Ectodermal cell (in vitro differentiated cells): ENCODE measurements around the gene ADAMTSL4.

Source experiments
- H3K27ac ChIP-seq: 2 replicates; pipeline ENCODE4 v1.7.0; 2013; ENCODE audit warnings: mild to moderate bottlenecking, low read depth, low read length; ENCODE audit not compliant: insufficient read depth, poor library complexity, severe bottlenecking
- H3K27me3 ChIP-seq: 2 replicates; pipeline ENCODE4 v1.7.0; 2013; ENCODE audit warnings: mild to moderate bottlenecking, low read length; ENCODE audit not compliant: insufficient read depth, control insufficient read depth, poor library complexity, severe bottlenecking
- H3K36me3 ChIP-seq: one replicate; pipeline ENCODE4 v1.7.0; 2013; ENCODE audit warnings: low read length; ENCODE audit not compliant: control insufficient read depth, insufficient read depth
- H3K4me1 ChIP-seq: one replicate; pipeline ENCODE4 v1.7.0; 2013; ENCODE audit warnings: low read length; ENCODE audit not compliant: control insufficient read depth, insufficient read depth
- H3K4me3 ChIP-seq: 2 replicates; pipeline ENCODE4 v1.7.0; 2013; ENCODE audit warnings: low read depth, low read length, control low read depth; ENCODE audit not compliant: insufficient read depth
- H3K9me3 ChIP-seq: 2 replicates; pipeline ENCODE4 v1.7.0; 2013; ENCODE audit warnings: mild to moderate bottlenecking, low read length, moderate library complexity; ENCODE audit not compliant: control insufficient read depth
- WGBS, 2 experiments: methylation state at CpG; one replicate each; pipeline ENCODE4 v1.1.7; 2013; ENCODE audit warnings: missing lambda C conversion rate in 2 of 2; 5-methylcytosine and 5-hydroxymethylcytosine counted together

ADAMTSL4 gene

GRCh38 chr1:150549496-150550221, 451 bp downstream of the ADAMTSL4 start:
- H3K27ac ChIP-seq: no peak overlapping the region
- peaks cover 7% of the 10 kb centered on the region for H3K4me1 ChIP-seq
- no peaks in the 10 kb centered on the region for H3K36me3 ChIP-seq
- H3K9me3 ChIP-seq: no peaks in the 10 kb centered on the region
- 21 to 23% methylated on average over 43 of the region's 43 CpGs for WGBS, 2 experiments
- peaks cover 39% of the 10 kb centered on the region for H3K27me3 ChIP-seq
- peak overlapping the region; percentile 13 for H3K4me3 ChIP-seq

GRCh38 chr1:150550222-150551050, 1.2 kb downstream of the ADAMTSL4 start:
- H3K4me3 ChIP-seq: no peak overlapping the region
- H3K27me3 ChIP-seq: peaks cover 39% of the 10 kb centered on the region

GRCh38 chr1:150551051-150551783, 2.0 kb downstream of the ADAMTSL4 start:
- H3K9me3 ChIP-seq: no peaks in the 10 kb centered on the region
- H3K4me1 ChIP-seq: peaks cover 12% of the 10 kb centered on the region
- 92 to 94% methylated on average over 11 of the region's 11 CpGs for WGBS, 2 experiments
- H3K4me3 ChIP-seq: no peak overlapping the region
- H3K27me3 ChIP-seq: peaks cover 39% of the 10 kb centered on the region
- no peaks in the 10 kb centered on the region for H3K36me3 ChIP-seq
- no peak overlapping the region for H3K27ac ChIP-seq

More at GRCh38 chr1:150550222-150551050, 1.2 kb downstream of the ADAMTSL4 start:
- Histone ChIP-seq H3K4me1 (peaks cover 7% of the 10 kb centered on the region), H3K9me3 (no peaks in the 10 kb centered on the region), H3K27ac (no peak overlapping the region), H3K36me3 (no peaks in the 10 kb centered on the region)
- WGBS, 2 experiments: 78 to 81% methylated on average over 19 to 22 of the region's 22 CpGs

- Histone ChIP-seq H3K9me3 (no peaks in the 10 kb centered on the region), H3K4me1 (peaks cover 17% of the 10 kb centered on the region), H3K27ac (no peak overlapping the region), H3K27me3 (peaks cover 39% of the 10 kb centered on the region), H3K36me3 (no peaks in the 10 kb centered on the region), H3K4me3 (no peak overlapping the region)
- 8 to 20% methylated on average over 1 of the region's 1 CpG for WGBS, 2 experiments
Measured at GRCh38 chr1:150551784-150552127, 2.5 kb downstream of the ADAMTSL4 start.

- H3K27me3 ChIP-seq: peaks cover 39% of the 10 kb centered on the region
- H3K4me3 ChIP-seq: no peak overlapping the region
- peaks cover 23% of the 10 kb centered on the region for H3K4me1 ChIP-seq
- H3K9me3 ChIP-seq: no peaks in the 10 kb centered on the region
- no peaks in the 10 kb centered on the region for H3K36me3 ChIP-seq
- no peak overlapping the region for H3K27ac ChIP-seq
- 71 to 72% methylated on average over 13 of the region's 13 CpGs for WGBS, 2 experiments
Measured at GRCh38 chr1:150552128-150552910, 3.1 kb downstream of the ADAMTSL4 start.

GRCh38 chr1:150552911-150553289, 3.7 kb downstream of the ADAMTSL4 start:
- Histone ChIP-seq H3K9me3 (no peaks in the 10 kb centered on the region), H3K4me1 (peaks cover 23% of the 10 kb centered on the region), H3K4me3 (no peak overlapping the region), H3K36me3 (no peaks in the 10 kb centered on the region), H3K27me3 (peaks cover 34% of the 10 kb centered on the region), H3K27ac (no peak overlapping the region)
- 91 to 92% methylated on average over 12 of the region's 12 CpGs for WGBS, 2 experiments

GRCh38 chr1:150553392-150554085, 4.3 kb downstream of the ADAMTSL4 start:
- H3K4me1 ChIP-seq: peaks cover 23% of the 10 kb centered on the region
- WGBS, 2 experiments: 91 to 92% methylated on average over 23 of the region's 23 CpGs
- H3K4me3 ChIP-seq: no peak overlapping the region
- no peak overlapping the region for H3K27ac ChIP-seq
- peaks cover 27% of the 10 kb centered on the region for H3K27me3 ChIP-seq
- H3K36me3 ChIP-seq: no peaks in the 10 kb centered on the region
- no peaks in the 10 kb centered on the region for H3K9me3 ChIP-seq

GRCh38 chr1:150554086-150554452, 4.9 kb downstream of the ADAMTSL4 start:
- Histone ChIP-seq H3K4me1 (peaks cover 23% of the 10 kb centered on the region), H3K36me3 (no peaks in the 10 kb centered on the region), H3K4me3 (no peak overlapping the region), H3K27ac (no peak overlapping the region), H3K9me3 (no peaks in the 10 kb centered on the region), H3K27me3 (peaks cover 22% of the 10 kb centered on the region)
- 94 to 95% methylated on average over 8 of the region's 8 CpGs for WGBS, 2 experiments

GRCh38 chr1:150555198-150555970, 6.2 kb downstream of the ADAMTSL4 start:
- WGBS, 2 experiments: 95% methylated on average over 19 of the region's 19 CpGs
- H3K27me3 ChIP-seq: peaks cover 9% of the 10 kb centered on the region
- H3K4me1 ChIP-seq: peaks cover 29% of the 10 kb centered on the region
- no peaks in the 10 kb centered on the region for H3K36me3 ChIP-seq
- no peaks in the 10 kb centered on the region for H3K9me3 ChIP-seq
- no peak overlapping the region for H3K27ac ChIP-seq
- H3K4me3 ChIP-seq: no peak overlapping the region
